DOHH2 (cell line): ENCODE measurements around the gene SHROOM3.

ENCODE experiments used
- EZH2phosphoT487 ChIP-seq: fragments of 200-600 bp; sonication (generic); IDR thresholded peaks from 2 replicates; pipeline ENCODE4 v1.6.1; 2017; ENCODE audit warnings: borderline replicate concordance, mild to moderate bottlenecking, antibody characterized with exemption, low read length, moderate library complexity, mixed read lengths
- TF ChIP-seq, protein P1 (sequence below): fragments of 200-600 bp; sonication (generic); IDR thresholded peaks from one replicate; pipeline ENCODE4 v1.5.1; 2014; ENCODE audit warnings: antibody characterized with exemption, mild to moderate bottlenecking, low read depth, low read length; ENCODE audit not compliant: poor library complexity, severe bottlenecking

- TF ChIP-seq, protein P1, sequence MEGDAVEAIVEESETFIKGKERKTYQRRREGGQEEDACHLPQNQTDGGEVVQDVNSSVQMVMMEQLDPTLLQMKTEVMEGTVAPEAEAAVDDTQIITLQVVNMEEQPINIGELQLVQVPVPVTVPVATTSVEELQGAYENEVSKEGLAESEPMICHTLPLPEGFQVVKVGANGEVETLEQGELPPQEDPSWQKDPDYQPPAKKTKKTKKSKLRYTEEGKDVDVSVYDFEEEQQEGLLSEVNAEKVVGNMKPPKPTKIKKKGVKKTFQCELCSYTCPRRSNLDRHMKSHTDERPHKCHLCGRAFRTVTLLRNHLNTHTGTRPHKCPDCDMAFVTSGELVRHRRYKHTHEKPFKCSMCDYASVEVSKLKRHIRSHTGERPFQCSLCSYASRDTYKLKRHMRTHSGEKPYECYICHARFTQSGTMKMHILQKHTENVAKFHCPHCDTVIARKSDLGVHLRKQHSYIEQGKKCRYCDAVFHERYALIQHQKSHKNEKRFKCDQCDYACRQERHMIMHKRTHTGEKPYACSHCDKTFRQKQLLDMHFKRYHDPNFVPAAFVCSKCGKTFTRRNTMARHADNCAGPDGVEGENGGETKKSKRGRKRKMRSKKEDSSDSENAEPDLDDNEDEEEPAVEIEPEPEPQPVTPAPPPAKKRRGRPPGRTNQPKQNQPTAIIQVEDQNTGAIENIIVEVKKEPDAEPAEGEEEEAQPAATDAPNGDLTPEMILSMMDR: no peak
- no peak for TF ChIP-seq EZH2phosphoT487
These were observed 322.4 kb downstream of the SHROOM3 start for GRCh38 chr4:76757418-76757939.
